KG1 (cell line): ENCODE measurements around the gene FAR1.

ENCODE experiments used
- DNase-seq: peaks from one replicate; lab custom pipeline; 2025; lab: John Stamatoyannopoulos, UW

Gene FAR1

DNA sequence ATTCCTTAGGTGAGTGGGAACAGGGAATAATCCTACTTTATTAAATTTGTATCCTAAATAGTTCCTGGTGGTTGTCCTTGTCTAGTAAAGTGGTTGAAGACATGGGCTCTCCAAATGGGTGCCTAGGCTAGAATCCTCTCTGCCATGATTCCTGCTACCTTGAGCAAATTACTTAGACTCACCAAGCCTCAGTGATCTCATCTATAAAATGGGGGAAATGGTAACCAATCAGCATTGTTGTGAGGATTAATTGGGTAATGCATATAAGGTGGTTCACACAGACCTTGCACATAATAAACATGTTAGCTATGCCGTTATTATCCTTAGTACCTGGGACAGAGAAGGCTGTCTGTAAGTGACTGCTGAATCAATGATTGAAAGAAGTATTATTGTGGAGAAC lies 109.9 kb downstream of the FAR1 start:
- DNase-seq, result no peak

- DNase-seq, result no peak
Measured at GRCh38 chr11:13781153-13781552, 112.7 kb downstream of the FAR1 start.
